ENCODE measurements around the gene RPL10A. TPM values are rescaled to one million over a fixed set of nuclear protein-coding genes. Genes with fewer than 3 reads are reported as not detected.

Gene RPL10A
- total and polyA plus RNA-seq, 2 of the 8 experiments (the other 6 are each of a cell fraction or from before 2014, with no cell fraction given) = 1,893 to 2,948 TPM

GRCh38 chr6:35452183-35453090 is 15.8 kb upstream of the RPL10A start, which contains the start of gene FANCE:
Gene FANCE, plus strand, starts transcription at chr6:35452338. Its CDS starts 208 bp downstream, at chr6:35452546.
- peak within 1 kb of the TSS; percentile 22 to 84 (median 38); a peak in 6 of 7 replicates for H3K9ac ChIP-seq (replicated peaks in 1 of 4; ENCODE audit: extremely low read depth in 1 of 4, low read depth in 3 of 4, low read length in 3 of 4)
- H3K4me3 ChIP-seq (ENCODE audit: extremely low read depth in 1 of 4, insufficient read depth in 2 of 4, low read depth in 3 of 4, low read length in 4 of 4) = peak within 1 kb of the TSS; percentile 23 to 67 (median 59)
- peak within 1 kb of the TSS; percentile 35 for H4K91ac ChIP-seq (replicated peaks; ENCODE audit: insufficient read length, low read length)
- peaks cover 0 to 4% of the 10 kb centered on the region in 2 experiments for H4K20me1 ChIP-seq (replicated peaks in 1 of 2; ENCODE audit: control insufficient read depth in 1 of 2, insufficient read depth in 2 of 2, low read length in 2 of 2)
- H2BK12ac ChIP-seq (ENCODE audit: low read depth, low read length) = 0 out of 2 replicates have a peak within 1 kb of the TSS, but pooled peaks have one; percentile 18
- H3K14ac ChIP-seq (ENCODE audit: insufficient read length) = no peak within 1 kb of the TSS
- H2AK5ac ChIP-seq (ENCODE audit: low read depth, low read length) = no peak within 1 kb of the TSS
- no peaks in the 10 kb centered on the region for H3K79me2 ChIP-seq (ENCODE audit: control insufficient read depth in 1 of 2, insufficient read depth in 2 of 2, low read length in 2 of 2)
- no peaks in the 10 kb centered on the region for H3K27me3 ChIP-seq (replicated peaks in 1 of 4; ENCODE audit: control insufficient read depth in 3 of 4, extremely low read depth in 1 of 4, insufficient read depth in 3 of 4, low read length in 3 of 4)
- peak within 1 kb of the TSS; percentile 64 for H4K8ac ChIP-seq (ENCODE audit: extremely low read depth, insufficient read depth, low read length)
- peaks cover 8% of the 10 kb centered on the region; the same call in 1 of the 2 replicates for H3K23me2 ChIP-seq (ENCODE audit: low read depth, low read length)
- FAIRE-seq (no peak), DNase-seq (ENCODE audit: low read depth in 1 of 2, low spot score in 2 of 2) (peak; percentile 90 to 100)
- H3K4me2 ChIP-seq (ENCODE audit: insufficient read depth in 1 of 2, low read depth in 2 of 2, low read length in 2 of 2) = peak within 1 kb of the TSS; percentile 87 to 89
- H2BK120ac ChIP-seq (replicated peaks; ENCODE audit: low read depth, low read length) = no peak within 1 kb of the TSS
- H3K9me3 ChIP-seq (ENCODE audit: insufficient read depth in 2 of 2, low read depth in 1 of 2, low read length in 1 of 2) = no peaks in the 10 kb centered on the region; a peak in 1 of 4 replicates
- no peak within 1 kb of the TSS for H2BK20ac ChIP-seq (ENCODE audit: low read length)
- 7% methylated on average over 32 of the region's 87 CpGs; no CpG with 5 or more reads in 1 of the 2 experiments for WGBS, 2 experiments (ENCODE audit: extremely low coverage in 1 of 2, insufficient coverage in 1 of 2, insufficient read length in 1 of 2, insufficient replicate concordance in 2 of 2, low coverage in 1 of 2, low lambda C conversion rate in 2 of 2, missing lambda C conversion rate in 1 of 2)
- no peak within 1 kb of the TSS for H2BK5ac ChIP-seq (ENCODE audit: low read depth, low read length)
- no peak within 1 kb of the TSS for H3K23ac ChIP-seq (ENCODE audit: insufficient read length)
- H4K5ac ChIP-seq (ENCODE audit: insufficient read length, low read depth, low read length) = no peak within 1 kb of the TSS
- POLR2A ChIA-PET (ENCODE audit: partially characterized antibody) = interaction anchor here (0.8 to 12.4 kb wide), 8 partner anchors 8 to 120 kb away, joined by 3 to 197 read pairs (median 3); partner anchors contain the start of gene RPL10A
- H3K79me1 ChIP-seq (ENCODE audit: low read depth, low read length) = no peaks in the 10 kb centered on the region; the same call in 1 of the 2 replicates
- peaks cover 7 to 14% (median 10%) of the 10 kb centered on the region in 4 experiments; a peak in 6 of 7 replicates for H3K4me1 ChIP-seq (replicated peaks in 1 of 4; ENCODE audit: control insufficient read depth in 3 of 4, insufficient read depth in 4 of 4, low read length in 3 of 4)
- no peak within 1 kb of the TSS for H3K56ac ChIP-seq (replicated peaks; ENCODE audit: insufficient read length, low read depth, low read length)
- peak within 1 kb of the TSS; percentile 60; the same call in 1 of the 2 replicates for H3K18ac ChIP-seq (ENCODE audit: extremely low read depth, low read length)
- H3K36me3 ChIP-seq (ENCODE audit: control insufficient read depth in 2 of 4, insufficient read depth in 4 of 4, low read length in 3 of 4) = peaks cover 0 to 9% (median 2%) of the 10 kb centered on the region in 4 experiments; a peak in 4 of 8 replicates
- peak within 1 kb of the TSS; percentile 92; the same call in 1 of the 2 replicates for H2AFZ ChIP-seq (ENCODE audit: low read length)
- CTCF ChIA-PET (ENCODE audit: partially characterized antibody) = interaction anchor here (0.7 to 11.0 kb wide), 10 partner anchors 9 to 225 kb away, joined by 3 to 161 read pairs (median 4); partner anchors contain the start of genes DEF6, PPARD and RPL10A
- H3K4ac ChIP-seq (replicated peaks; ENCODE audit: insufficient read length, low read depth, low read length) = no peak within 1 kb of the TSS
- H3K27ac ChIP-seq (ENCODE audit: low read depth, low read length) = no peak within 1 kb of the TSS
- H2BK15ac ChIP-seq (ENCODE audit: low read length) = no peak within 1 kb of the TSS
- peak; percentile 79 for TF ChIP-seq KDM4A (IDR thresholded peaks at IDR 0.05; ENCODE audit: low read depth, low read length, severe bottlenecking)
- TF ChIP-seq E2F6 (IDR thresholded peaks at IDR 0.05) = peak; percentile 90
- no peak for TF ChIP-seq RNF2 (IDR thresholded peaks at IDR 0.05; ENCODE audit: borderline replicate concordance, low read depth, low read length, missing control alignments, poor library complexity, severe bottlenecking)
- peak in 1 of 2 experiments; percentile 19; a peak in 1 of 4 replicates for TF ChIP-seq SIN3A (conservative IDR thresholded peaks at IDR 0.05 in 1 of 2, IDR thresholded peaks at IDR 0.05 in 1 of 2; ENCODE audit: low read depth in 1 of 2, low read length in 2 of 2)
- TF ChIP-seq CEBPB (IDR thresholded peaks at IDR 0.05; ENCODE audit: low read depth, low read length) = no peak
- TF ChIP-seq SP1 (IDR thresholded peaks at IDR 0.05; ENCODE audit: low read depth, low read length) = peak; percentile 25; the same call in 1 of the 2 replicates
- TF ChIP-seq CTBP2 (IDR thresholded peaks at IDR 0.05; ENCODE audit: borderline replicate concordance, insufficient read depth, insufficient read length, low read length) = no peak
- TF ChIP-seq GABPA (IDR thresholded peaks at IDR 0.05; ENCODE audit: borderline replicate concordance, insufficient read depth, low read length) = no peak

Data from H1 (cell line).